Inflammatory macrophage treated with lipopolysaccharide for 4 hours (primary cell): ENCODE data around the gene ABT1.

ENCODE experiments used
- DNase-seq: peaks from one replicate; pipeline ENCODE4 v3.0.0-alpha.2; 2020

Gene ABT1

GRCh38 chr6:26607434-26608230 lies 10.9 kb downstream of the ABT1 start:
- peak; percentile 60 for DNase-seq

- DNase-seq: no peak
These were observed 12.7 kb downstream of the ABT1 start for GRCh38 chr6:26609463-26609862.

- no peak for DNase-seq
These were observed 14.8 kb downstream of the ABT1 start for GRCh38 chr6:26611599-26611998.

- no peak for DNase-seq
These were observed 16.4 kb downstream of the ABT1 start for GRCh38 chr6:26613201-26613600.

- DNase-seq: no peak
These were observed 17.2 kb downstream of the ABT1 start for GRCh38 chr6:26613689-26614683.

GRCh38 chr6:26623339-26623859 lies 26.6 kb downstream of the ABT1 start:
- DNase-seq: no peak

- DNase-seq: no peak
These were observed 27.8 kb downstream of the ABT1 start for GRCh38 chr6:26624557-26624956.

- DNase-seq: no peak
These were observed 31.1 kb downstream of the ABT1 start for GRCh38 chr6:26627843-26628242.

- peak; percentile 52 for DNase-seq
These were observed 32.6 kb downstream of the ABT1 start for GRCh38 chr6:26629359-26629758.

GRCh38 chr6:26640806-26641205 lies 44.1 kb downstream of the ABT1 start:
- no peak for DNase-seq

- DNase-seq: no peak
These were observed 49.3 kb downstream of the ABT1 start for GRCh38 chr6:26646074-26646473.
